ENCODE data around the gene CERKL. TPM values are rescaled to one million over a fixed set of nuclear protein-coding genes. Genes with fewer than 3 reads are reported as not detected.

The CERKL gene
- total and polyA plus RNA-seq, 7 experiments from 2014 or later: 0.20 to 14.7 (median 4.5) TPM; not detected in 4

DNA sequence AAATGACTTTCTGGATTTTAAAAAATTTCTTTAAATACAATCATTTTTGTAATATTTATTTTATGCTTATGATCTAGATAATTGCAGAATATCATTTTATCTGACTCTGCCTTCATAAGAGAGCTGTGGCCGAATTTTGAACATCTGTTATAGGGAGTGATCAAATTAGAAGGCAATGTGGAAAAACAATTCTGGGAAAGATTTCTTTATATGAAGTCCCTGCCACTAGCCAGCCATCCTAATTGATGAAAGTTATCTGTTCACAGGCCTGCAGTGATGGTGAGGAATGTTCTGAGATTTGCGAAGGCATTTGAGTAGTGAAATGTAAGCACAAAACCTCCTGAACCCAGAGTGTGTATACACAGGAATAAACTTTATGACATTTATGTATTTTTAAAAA lies 120.2 kb downstream of the CERKL start:
- H3K36me3 ChIP-seq (ENCODE audit: control insufficient read depth in 2 of 3, insufficient read depth in 3 of 3, low read length in 3 of 3): peaks cover 5 to 59% (median 43%) of the 10 kb centered on the region in 3 experiments
- no peak overlapping the region for H3K27ac Mint-ChIP-seq
- intact Hi-C loops (cut with micrococcal nuclease): loop anchor here in 1 of 2 donors (5.0 kb wide), 1 partner anchor 34 kb away; no protein-coding TSS in a partner anchor

DNA sequence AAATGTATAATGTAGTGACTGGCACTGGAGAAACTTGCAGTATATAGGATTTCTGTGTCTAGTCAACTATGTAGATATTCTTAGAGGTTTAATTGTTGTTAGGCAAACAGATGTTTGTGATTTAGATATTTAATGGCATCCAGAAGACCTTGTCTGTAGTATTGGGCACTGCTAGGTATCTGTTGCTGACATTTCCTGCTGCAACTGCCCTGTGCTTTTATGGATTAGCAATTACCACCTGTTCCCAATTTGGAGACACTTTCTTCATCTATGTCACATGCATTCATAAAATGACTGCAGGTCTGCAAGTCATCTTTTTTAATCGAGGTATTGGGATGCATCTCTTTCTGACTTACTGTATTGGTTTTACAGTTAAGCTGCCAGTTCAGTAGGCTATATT lies 128.5 kb downstream of the CERKL start:
- Mint-ChIP-seq H3K36me3 (peaks cover 18 to 71% (median 44%) of the 10 kb centered on the region in 5 donors), H3K9me3 (peaks cover 0 to 2% (median 0%) of the 10 kb centered on the region in 11 donors), H3K27ac (peak overlapping the region in 1 of 9 donors; percentile 12), H3K4me1 (peaks cover 0 to 4% (median 0%) of the 10 kb centered on the region in 7 donors), H3K27me3 (no peaks in the 10 kb centered on the region), H3K4me3 (no peak overlapping the region)
- CTCF ChIA-PET: interaction anchor here (0.6 kb wide), 1 partner anchor 99 kb away, joined by 3 read pairs; no protein-coding TSS in a partner anchor
- ATAC-seq: no peak
- H3K27me3 ChIP-seq (ENCODE audit: control insufficient read depth in 2 of 2, insufficient read depth in 2 of 2, low read length in 2 of 2): no peaks in the 10 kb centered on the region
- H3K36me3 ChIP-seq (ENCODE audit: control insufficient read depth in 2 of 3, insufficient read depth in 3 of 3, low read length in 3 of 3): peaks cover 4 to 69% (median 58%) of the 10 kb centered on the region in 3 experiments
- DNase-seq: no peak
- no peaks in the 10 kb centered on the region for H3K9me3 ChIP-seq (ENCODE audit: control insufficient read depth in 2 of 3, low read length in 3 of 3)
- POLR2A ChIA-PET: no interaction called here
- no peaks in the 10 kb centered on the region for H3K4me1 ChIP-seq (ENCODE audit: control insufficient read depth in 2 of 2, insufficient read depth in 2 of 2, low read length in 2 of 2)
- intact Hi-C loops (cut with micrococcal nuclease): loop anchor here in 1 of 2 donors (5.0 kb wide), 1 partner anchor 36 kb away; no protein-coding TSS in a partner anchor
- H3K27ac ChIP-seq (ENCODE audit: low read depth, low read length): no peak overlapping the region
- no peak overlapping the region for H3K4me3 ChIP-seq (ENCODE audit: low read length)

More for the DNA sequence above, 120.2 kb downstream of the CERKL start:
- ChIA-PET CTCF (no interaction called here), POLR2A (no interaction called here)
- H3K9me3 Mint-ChIP-seq: peaks cover 0 to 4% (median 0%) of the 10 kb centered on the region in 11 donors
- peaks cover 26 to 83% (median 74%) of the 10 kb centered on the region in 5 donors for H3K36me3 Mint-ChIP-seq
- Histone ChIP-seq H3K9me3 (ENCODE audit: control insufficient read depth in 2 of 3, low read length in 3 of 3) (no peaks in the 10 kb centered on the region), H3K27ac (ENCODE audit: low read depth, low read length) (no peak overlapping the region), H3K27me3 (ENCODE audit: control insufficient read depth in 2 of 2, insufficient read depth in 2 of 2, low read length in 2 of 2) (no peaks in the 10 kb centered on the region), H3K4me1 (ENCODE audit: control insufficient read depth in 2 of 2, insufficient read depth in 2 of 2, low read length in 2 of 2) (no peaks in the 10 kb centered on the region), H3K4me3 (ENCODE audit: low read length) (no peak overlapping the region)
- peaks cover 0 to 5% (median 0%) of the 10 kb centered on the region in 7 donors for H3K4me1 Mint-ChIP-seq
- no peaks in the 10 kb centered on the region for H3K27me3 Mint-ChIP-seq
- ATAC-seq (no peak), DNase-seq (no peak)
- H3K4me3 Mint-ChIP-seq: no peak overlapping the region

DNA sequence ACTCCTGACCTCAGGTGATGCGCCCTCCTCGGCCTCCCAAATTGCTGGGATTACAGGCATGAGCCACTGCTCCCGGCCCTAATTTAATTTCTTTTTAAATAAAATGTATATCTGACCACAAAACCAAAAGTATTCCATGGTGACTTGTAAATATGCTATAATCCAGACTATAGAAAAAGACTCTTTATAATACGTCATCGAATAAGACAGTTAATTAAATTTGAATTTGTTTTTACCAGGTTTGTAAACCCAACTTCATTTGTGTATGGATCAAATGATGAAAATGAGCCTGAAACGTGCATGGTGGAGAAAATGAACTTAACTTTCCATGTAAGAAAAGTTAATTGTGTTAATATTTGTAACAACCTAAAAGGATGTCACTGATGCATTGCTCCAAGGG lies 129.8 kb downstream of the CERKL start:
- H3K27ac Mint-ChIP-seq: peak overlapping the region in 3 of 9 donors; percentile 45 to 67 (median 57)
- DNase-seq (no peak), ATAC-seq (no peak)
- H3K9me3 ChIP-seq (ENCODE audit: control insufficient read depth in 2 of 3, low read length in 3 of 3): no peaks in the 10 kb centered on the region
- no peak overlapping the region for H3K4me3 ChIP-seq (ENCODE audit: low read length)
- H3K36me3 Mint-ChIP-seq: peaks cover 16 to 64% (median 34%) of the 10 kb centered on the region in 5 donors
- no peaks in the 10 kb centered on the region for H3K4me1 ChIP-seq (ENCODE audit: control insufficient read depth in 2 of 2, insufficient read depth in 2 of 2, low read length in 2 of 2)
- H3K4me1 Mint-ChIP-seq: peaks cover 0 to 4% (median 0%) of the 10 kb centered on the region in 7 donors
- POLR2A ChIA-PET: no interaction called here
- no peaks in the 10 kb centered on the region for H3K27me3 ChIP-seq (ENCODE audit: control insufficient read depth in 2 of 2, insufficient read depth in 2 of 2, low read length in 2 of 2)
- CTCF ChIA-PET: no interaction called here
- no peak overlapping the region for H3K4me3 Mint-ChIP-seq
- intact Hi-C loops (cut with micrococcal nuclease): loop anchor here in 1 of 2 donors (5.0 kb wide), 1 partner anchor 35 kb away; no protein-coding TSS in a partner anchor
- no peaks in the 10 kb centered on the region for H3K27me3 Mint-ChIP-seq
- peaks cover 0 to 2% (median 0%) of the 10 kb centered on the region in 11 donors for H3K9me3 Mint-ChIP-seq
- no peak overlapping the region for H3K27ac ChIP-seq (ENCODE audit: low read depth, low read length)
- H3K36me3 ChIP-seq (ENCODE audit: control insufficient read depth in 2 of 3, insufficient read depth in 3 of 3, low read length in 3 of 3): peaks cover 15 to 75% (median 67%) of the 10 kb centered on the region in 3 experiments

DNA sequence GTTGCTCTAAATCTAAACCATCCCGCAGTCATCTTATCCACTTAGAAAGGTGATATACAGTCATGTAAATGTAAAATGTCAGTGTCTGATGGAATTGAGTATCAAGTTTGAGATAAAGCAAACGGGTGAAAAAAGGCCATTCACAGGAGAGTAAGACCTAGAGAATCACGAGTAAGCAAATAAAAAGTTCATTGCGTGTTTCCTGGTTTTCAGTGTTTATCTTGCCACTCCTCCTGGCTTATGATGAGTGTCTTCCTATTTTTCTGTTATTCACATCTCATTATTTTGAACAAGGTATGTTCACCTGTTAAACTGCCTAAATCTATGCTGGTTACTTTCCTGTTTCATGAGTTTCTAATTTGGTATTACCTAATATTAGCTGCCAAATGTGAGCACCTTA lies 130.9 kb downstream of the CERKL start:
- Mint-ChIP-seq H3K4me3 (no peak overlapping the region), H3K27ac (peak overlapping the region in 2 of 9 donors; percentile 31 to 45), H3K36me3 (peaks cover 16 to 68% (median 39%) of the 10 kb centered on the region in 5 donors), H3K4me1 (peaks cover 0 to 6% (median 0%) of the 10 kb centered on the region in 7 donors), H3K9me3 (peaks cover 0 to 2% (median 0%) of the 10 kb centered on the region in 11 donors), H3K27me3 (no peaks in the 10 kb centered on the region)
- no peak for DNase-seq
- ChIA-PET POLR2A (no interaction called here), CTCF (no interaction called here)
- H3K4me3 ChIP-seq (ENCODE audit: low read length): no peak overlapping the region
- H3K27me3 ChIP-seq (ENCODE audit: control insufficient read depth in 2 of 2, insufficient read depth in 2 of 2, low read length in 2 of 2): no peaks in the 10 kb centered on the region
- ATAC-seq: no peak
- H3K36me3 ChIP-seq (ENCODE audit: control insufficient read depth in 2 of 3, insufficient read depth in 3 of 3, low read length in 3 of 3): peaks cover 15 to 68% (median 67%) of the 10 kb centered on the region in 3 experiments
- no peaks in the 10 kb centered on the region for H3K4me1 ChIP-seq (ENCODE audit: control insufficient read depth in 2 of 2, insufficient read depth in 2 of 2, low read length in 2 of 2)
- intact Hi-C loops (cut with micrococcal nuclease): loop anchor here in 1 of 2 donors (5.0 kb wide), 1 partner anchor 34 kb away; no protein-coding TSS in a partner anchor
- no peaks in the 10 kb centered on the region for H3K9me3 ChIP-seq (ENCODE audit: control insufficient read depth in 2 of 3, low read length in 3 of 3)
- no peak overlapping the region for H3K27ac ChIP-seq (ENCODE audit: low read depth, low read length)

DNA sequence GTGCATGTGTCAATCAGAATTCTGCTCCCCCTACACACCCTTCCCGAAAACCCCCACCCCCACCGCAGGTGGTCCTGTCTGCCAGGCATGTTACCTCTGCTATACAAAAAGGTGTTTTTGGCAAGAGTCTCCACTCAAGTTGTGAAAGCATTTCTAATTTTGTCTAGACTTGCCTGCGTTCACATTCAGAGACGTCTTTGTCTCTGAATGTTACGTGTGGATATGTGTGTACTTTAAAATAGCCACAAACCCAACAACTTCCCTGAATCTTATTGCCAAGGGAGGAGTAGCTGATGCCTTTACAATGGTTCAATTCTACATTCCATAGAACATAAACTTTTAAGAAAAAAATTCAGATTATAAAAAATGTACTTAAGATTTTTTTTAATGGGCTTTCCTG lies 133.1 kb downstream of the CERKL start:
- Histone ChIP-seq H3K36me3 (ENCODE audit: control insufficient read depth in 2 of 3, insufficient read depth in 3 of 3, low read length in 3 of 3) (peaks cover 15 to 63% (median 50%) of the 10 kb centered on the region in 3 experiments), H3K4me3 (ENCODE audit: low read length) (no peak overlapping the region), H3K4me1 (ENCODE audit: control insufficient read depth in 2 of 2, insufficient read depth in 2 of 2, low read length in 2 of 2) (no peaks in the 10 kb centered on the region), H3K27me3 (ENCODE audit: control insufficient read depth in 2 of 2, insufficient read depth in 2 of 2, low read length in 2 of 2) (no peaks in the 10 kb centered on the region), H3K27ac (ENCODE audit: low read depth, low read length) (no peak overlapping the region), H3K9me3 (ENCODE audit: control insufficient read depth in 2 of 3, low read length in 3 of 3) (no peaks in the 10 kb centered on the region)
- Mint-ChIP-seq H3K4me1 (peaks cover 0 to 6% (median 0%) of the 10 kb centered on the region in 7 donors), H3K27me3 (no peaks in the 10 kb centered on the region), H3K27ac (peak overlapping the region in 1 of 9 donors; percentile 46), H3K4me3 (no peak overlapping the region), H3K9me3 (peaks cover 0 to 2% (median 0%) of the 10 kb centered on the region in 11 donors), H3K36me3 (peaks cover 22 to 62% (median 47%) of the 10 kb centered on the region in 5 donors)
- intact Hi-C loops (cut with micrococcal nuclease): loop anchor here (2.0 to 5.0 kb wide), 3 partner anchors 17 to 421 kb away; no protein-coding TSS in a partner anchor
- ChIA-PET CTCF (no interaction called here), POLR2A (no interaction called here)
- DNase-seq: no peak
- ATAC-seq: no peak

DNA sequence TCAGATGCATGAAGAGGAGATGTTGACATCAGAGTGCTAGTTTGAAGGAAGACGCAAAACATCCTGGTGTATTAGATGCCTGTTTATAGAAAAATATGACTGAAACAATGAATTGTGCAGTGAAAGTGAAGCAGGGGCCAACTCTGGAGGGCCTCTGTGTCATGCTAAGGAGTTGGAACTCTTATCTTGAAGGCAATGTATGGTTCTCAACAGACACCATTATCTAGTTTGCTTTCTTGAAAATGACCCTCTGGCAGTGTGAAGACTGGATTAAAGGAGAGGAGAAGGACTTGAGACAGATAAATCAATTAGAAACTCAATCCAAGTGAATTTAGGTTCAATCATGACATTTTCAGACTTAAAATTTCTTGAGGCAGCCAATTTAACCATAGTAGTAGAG lies 136.7 kb downstream of the CERKL start:
- no peak for ATAC-seq
- ChIA-PET POLR2A (no interaction called here), CTCF (no interaction called here)
- no peaks in the 10 kb centered on the region for H3K9me3 Mint-ChIP-seq
- no peak overlapping the region for H3K27ac ChIP-seq (ENCODE audit: low read depth, low read length)
- no peaks in the 10 kb centered on the region for H3K27me3 ChIP-seq (ENCODE audit: control insufficient read depth in 2 of 2, insufficient read depth in 2 of 2, low read length in 2 of 2)
- H3K27me3 Mint-ChIP-seq: no peaks in the 10 kb centered on the region
- no peak for DNase-seq
- intact Hi-C loops (cut with micrococcal nuclease): loop anchor here (5.0 kb wide), 2 partner anchors 38 to 418 kb away; no protein-coding TSS in a partner anchor
- peaks cover 16 to 33% (median 31%) of the 10 kb centered on the region in 7 donors for H3K4me1 Mint-ChIP-seq
- peaks cover 24 to 28% of the 10 kb centered on the region in 2 donors for H3K4me1 ChIP-seq (ENCODE audit: control insufficient read depth in 2 of 2, insufficient read depth in 2 of 2, low read length in 2 of 2)
- no peaks in the 10 kb centered on the region for H3K9me3 ChIP-seq (ENCODE audit: control insufficient read depth in 2 of 3, low read length in 3 of 3)
- peaks cover 11 to 47% (median 36%) of the 10 kb centered on the region in 5 donors for H3K36me3 Mint-ChIP-seq
- peak overlapping the region in 6 of 9 donors; percentile 1 to 87 (median 26) for H3K27ac Mint-ChIP-seq
- H3K4me3 ChIP-seq (ENCODE audit: low read length): no peak overlapping the region
- no peak overlapping the region for H3K4me3 Mint-ChIP-seq
- H3K36me3 ChIP-seq (ENCODE audit: control insufficient read depth in 2 of 3, insufficient read depth in 3 of 3, low read length in 3 of 3): peaks cover 15 to 34% (median 31%) of the 10 kb centered on the region in 3 experiments
